ENCODE results near the gene TTC33.
A peak's percentile ranks its signal among the peaks of the same experiment; 100 is the strongest.

The TTC33 gene

GRCh38 chr5:40557501-40557900, 198.3 kb downstream of the TTC33 start:
- TF ChIP-seq, protein P1, sequence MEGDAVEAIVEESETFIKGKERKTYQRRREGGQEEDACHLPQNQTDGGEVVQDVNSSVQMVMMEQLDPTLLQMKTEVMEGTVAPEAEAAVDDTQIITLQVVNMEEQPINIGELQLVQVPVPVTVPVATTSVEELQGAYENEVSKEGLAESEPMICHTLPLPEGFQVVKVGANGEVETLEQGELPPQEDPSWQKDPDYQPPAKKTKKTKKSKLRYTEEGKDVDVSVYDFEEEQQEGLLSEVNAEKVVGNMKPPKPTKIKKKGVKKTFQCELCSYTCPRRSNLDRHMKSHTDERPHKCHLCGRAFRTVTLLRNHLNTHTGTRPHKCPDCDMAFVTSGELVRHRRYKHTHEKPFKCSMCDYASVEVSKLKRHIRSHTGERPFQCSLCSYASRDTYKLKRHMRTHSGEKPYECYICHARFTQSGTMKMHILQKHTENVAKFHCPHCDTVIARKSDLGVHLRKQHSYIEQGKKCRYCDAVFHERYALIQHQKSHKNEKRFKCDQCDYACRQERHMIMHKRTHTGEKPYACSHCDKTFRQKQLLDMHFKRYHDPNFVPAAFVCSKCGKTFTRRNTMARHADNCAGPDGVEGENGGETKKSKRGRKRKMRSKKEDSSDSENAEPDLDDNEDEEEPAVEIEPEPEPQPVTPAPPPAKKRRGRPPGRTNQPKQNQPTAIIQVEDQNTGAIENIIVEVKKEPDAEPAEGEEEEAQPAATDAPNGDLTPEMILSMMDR (IDR thresholded peaks at IDR 0.05; ENCODE audit: low read depth, low read length) = no peak
- DNase-seq (ENCODE audit: extremely low read depth, low read depth) = no peak

- no peak for DNase-seq (ENCODE audit: extremely low read depth, low read depth)
- TF ChIP-seq, protein P1 (IDR thresholded peaks at IDR 0.05; ENCODE audit: low read depth, low read length) = no peak
These were observed 198.9 kb downstream of the TTC33 start for GRCh38 chr5:40556811-40557210.

DNA sequence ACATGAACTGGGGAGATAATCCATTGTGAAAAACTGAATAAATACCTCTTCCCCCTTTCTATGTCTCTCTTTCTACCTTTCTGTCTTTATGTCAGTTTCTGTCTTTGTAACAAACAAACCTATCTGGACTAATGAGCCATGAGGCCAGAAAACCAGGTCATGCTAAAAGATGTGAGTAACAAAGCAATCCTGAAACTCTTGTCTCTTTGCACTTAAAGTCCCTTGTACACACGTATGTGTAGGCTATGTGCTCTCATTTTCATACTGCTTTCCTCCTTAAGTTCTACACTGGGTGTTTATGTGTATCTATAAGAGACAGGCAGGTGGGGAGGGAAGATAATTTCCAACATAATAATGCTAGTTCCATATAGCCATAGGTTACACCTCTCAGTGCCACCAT, 199.9 kb downstream of the TTC33 start:
- TF ChIP-seq, protein P1 (IDR thresholded peaks at IDR 0.05; ENCODE audit: low read depth, low read length) = no peak
- no peak for DNase-seq (ENCODE audit: extremely low read depth, low read depth)

- DNase-seq (ENCODE audit: extremely low read depth, low read depth) = no peak
These were observed 200.9 kb downstream of the TTC33 start for GRCh38 chr5:40554813-40555212.

GRCh38 chr5:40554054-40554453, 201.7 kb downstream of the TTC33 start:
- no peak for DNase-seq (ENCODE audit: extremely low read depth, low read depth)
- TF ChIP-seq, protein P1 (IDR thresholded peaks at IDR 0.05; ENCODE audit: low read depth, low read length) = no peak

More at GRCh38 chr5:40554813-40555212, 200.9 kb downstream of the TTC33 start:
- TF ChIP-seq, protein P1 (IDR thresholded peaks at IDR 0.05; ENCODE audit: low read depth, low read length) = no peak

- TF ChIP-seq, protein P1 (IDR thresholded peaks at IDR 0.05; ENCODE audit: low read depth, low read length) = no peak
- no peak for DNase-seq (ENCODE audit: extremely low read depth, low read depth)
These were observed 202.8 kb downstream of the TTC33 start for GRCh38 chr5:40552981-40553380.

GRCh38 chr5:40551496-40552491, 204.0 kb downstream of the TTC33 start:
- DNase-seq (ENCODE audit: extremely low read depth, low read depth) = peak; percentile 74
- TF ChIP-seq, protein P1 (IDR thresholded peaks at IDR 0.05; ENCODE audit: low read depth, low read length) = no peak

Data from AG09319 (cell line).